IMR-90 (cell line): ENCODE results near the gene CDH16. TPM values are rescaled to one million over a fixed set of nuclear protein-coding genes. Genes with fewer than 3 reads are reported as not detected.

Experiments
- ATAC-seq: fragments of 200-7000 bp; cut with Tn5 transposase; 2 replicates; pipeline ENCODE4 v1.9.1; 2020; ENCODE audit warnings: low read depth, mild to moderate bottlenecking, moderate library complexity
- BruUV-seq: library from RNA; stranded (reverse); fragments of 400-500 nt; replicated peaks from 2 replicates; lab custom pipeline; 2021; lab: Mats Ljungman, UMichigan
- CTCF ChIA-PET: fragments of 300-600 bp; formaldehyde crosslinking; extraction: SDS; loops from one replicate; lab custom pipeline; 2021; ENCODE audit warnings: antibody characterized with exemption; lab: Yijun Ruan, JAX
- POLR2A ChIA-PET: fragments of 300-600 bp; sonication (Branson Sonifier 250); formaldehyde crosslinking; loops from one replicate; lab custom pipeline; 2022; ENCODE audit warnings: antibody characterized with exemption; ENCODE audit not compliant: unreplicated experiment; lab: Charles Lee
- DNase-seq: peaks from one replicate; pipeline ENCODE4 v3.0.0; 2013
- H2AFZ ChIP-seq: replicated peaks from 2 replicates; pipeline ENCODE3; 2013; ENCODE audit warnings: low read length, mild to moderate bottlenecking; ENCODE audit not compliant: poor library complexity
- H2AK5ac ChIP-seq: 2 replicates; pipeline ENCODE4 v1.6.1; 2013; ENCODE audit warnings: low read depth, low read length, inconsistent platforms
- H2AK9ac ChIP-seq: replicated peaks from 2 replicates; pipeline ENCODE3; 2013; ENCODE audit warnings: mild to moderate bottlenecking, low read depth, low read length, moderate library complexity; ENCODE audit not compliant: poor library complexity
- H2BK120ac ChIP-seq: 2 replicates; pipeline ENCODE4 v1.6.1; 2013; ENCODE audit warnings: low read depth, low read length, inconsistent platforms
- H2BK15ac ChIP-seq: 3 replicates; pipeline ENCODE4 v1.6.1; 2013; ENCODE audit warnings: low read depth, low read length, inconsistent platforms
- H2BK20ac ChIP-seq: 2 replicates; pipeline ENCODE4 v1.6.1; 2013; ENCODE audit warnings: low read depth, mild to moderate bottlenecking, inconsistent platforms, low read length, moderate library complexity
- H2BK5ac ChIP-seq: 2 replicates; pipeline ENCODE4 v1.6.1; 2013; ENCODE audit warnings: mild to moderate bottlenecking, low read depth, low read length, inconsistent platforms; ENCODE audit not compliant: poor library complexity, severe bottlenecking
- H3K14ac ChIP-seq: replicated peaks from 2 replicates; pipeline ENCODE4 v1.6.1; 2013; ENCODE audit warnings: low read depth, low read length, inconsistent platforms
- H3K18ac ChIP-seq: 2 replicates; pipeline ENCODE4 v1.6.1; 2013; ENCODE audit warnings: low read depth, low read length, control low read depth
- H3K23ac ChIP-seq: 2 replicates; pipeline ENCODE4 v1.6.1; 2013; ENCODE audit warnings: low read depth, low read length, inconsistent platforms
- H3K27ac ChIP-seq: 2 replicates; pipeline ENCODE4 v1.5.1; 2013; ENCODE audit warnings: mild to moderate bottlenecking, control low read depth, low read length; ENCODE audit not compliant: insufficient read depth
- H3K27me3 ChIP-seq: 2 replicates; pipeline ENCODE4 v1.6.1; 2013; ENCODE audit warnings: low read length; ENCODE audit not compliant: control insufficient read depth, insufficient read depth
- H3K36me3 ChIP-seq: 2 replicates; pipeline ENCODE4 v1.6.1; 2013; ENCODE audit warnings: low read length, mixed read lengths; ENCODE audit not compliant: control insufficient read depth, insufficient read depth
- H3K4ac ChIP-seq: 2 replicates; pipeline ENCODE4 v1.6.1; 2013; ENCODE audit warnings: low read depth, low read length, inconsistent platforms
- H3K4me1 ChIP-seq: 2 replicates; pipeline ENCODE4 v1.6.1; 2013; ENCODE audit warnings: low read length, mixed read lengths; ENCODE audit not compliant: control insufficient read depth, insufficient read depth
- H3K4me2 ChIP-seq: 2 replicates; pipeline ENCODE4 v1.6.1; 2013; ENCODE audit warnings: low read depth, mild to moderate bottlenecking, control low read depth, low read length, moderate library complexity
- H3K4me3 ChIP-seq: 2 replicates; pipeline ENCODE4 v1.5.1; 2013; ENCODE audit warnings: low read depth, mild to moderate bottlenecking, control low read depth, low read length, moderate library complexity; ENCODE audit not compliant: insufficient read depth
- H3K56ac ChIP-seq: 2 replicates; pipeline ENCODE4 v1.6.1; 2013; ENCODE audit warnings: low read length, inconsistent platforms; ENCODE audit not compliant: insufficient read depth; ENCODE audit errors: extremely low read depth
- H3K79me1 ChIP-seq, 2 experiments: 2 replicates each; pipeline ENCODE4 v1.6.1; 2013; ENCODE audit warnings: low read length in 2 of 2, inconsistent platforms in 1 of 2, low read depth in 1 of 2
- H3K9ac ChIP-seq: 2 replicates; pipeline ENCODE4 v1.6.1; 2013; ENCODE audit warnings: low read depth, low read length, control low read depth
- H3K9me1 ChIP-seq: 2 replicates; pipeline ENCODE4 v1.6.1; 2013; ENCODE audit warnings: low read length, inconsistent platforms; ENCODE audit not compliant: insufficient read depth
- H3K9me3 ChIP-seq: 2 replicates; pipeline ENCODE4 v1.6.1; 2013; ENCODE audit warnings: low read length; ENCODE audit not compliant: control insufficient read depth, insufficient read depth
- H4K20me1 ChIP-seq: 2 replicates; pipeline ENCODE4 v1.6.1; 2013; ENCODE audit warnings: low read length, inconsistent platforms; ENCODE audit not compliant: insufficient read depth
- H4K5ac ChIP-seq: 2 replicates; pipeline ENCODE4 v1.6.1; 2013; ENCODE audit warnings: mild to moderate bottlenecking, low read depth, low read length, control low read depth
- H4K8ac ChIP-seq, 2 experiments: 2 replicates each; pipeline ENCODE4 v1.6.1; 2013; ENCODE audit warnings: low read depth in 2 of 2, low read length in 2 of 2, control low read depth in 1 of 2, inconsistent platforms in 1 of 2
- H4K91ac ChIP-seq: 2 replicates; pipeline ENCODE4 v1.6.1; 2013; ENCODE audit warnings: low read depth, low read length, inconsistent platforms; ENCODE audit not compliant: insufficient read depth
- BHLHE40 ChIP-seq: fragments of 150-350 bp; IDR thresholded peaks from 2 replicates; pipeline ENCODE4 v1.6.1; 2016; ENCODE audit warnings: mild to moderate bottlenecking, low read depth, low read length
- CEBPB ChIP-seq: IDR thresholded peaks from 2 replicates; pipeline ENCODE4 v1.6.1; 2012; ENCODE audit warnings: low read depth, low read length, improper control_type of control experiment
- CHD1 ChIP-seq: IDR thresholded peaks from 2 replicates; pipeline ENCODE4 v1.6.1; 2012; ENCODE audit warnings: low read depth, low read length, improper control_type of control experiment
- FOS ChIP-seq: fragments of 150-350 bp; IDR thresholded peaks from 2 replicates; pipeline ENCODE4 v1.6.1; 2016; ENCODE audit warnings: low read depth, low read length
- MAFK ChIP-seq: IDR thresholded peaks from 2 replicates; pipeline ENCODE4 v1.6.1; 2012; ENCODE audit warnings: low read depth, low read length, improper control_type of control experiment
- MAZ ChIP-seq: IDR thresholded peaks from 2 replicates; pipeline ENCODE4 v1.6.1; 2012; ENCODE audit warnings: low read depth, mild to moderate bottlenecking, low read length, improper control_type of control experiment, moderate library complexity, borderline replicate concordance
- MXI1 ChIP-seq: IDR thresholded peaks from 2 replicates; pipeline ENCODE4 v1.6.1; 2012; ENCODE audit warnings: low read depth, mild to moderate bottlenecking, low read length, moderate library complexity, borderline replicate concordance
- NFE2L2 ChIP-seq: fragments of 150-350 bp; IDR thresholded peaks from 2 replicates; pipeline ENCODE4 v1.6.1; 2016; ENCODE audit warnings: low read depth, mild to moderate bottlenecking, low read length
- POLR2A ChIP-seq: IDR thresholded peaks from 2 replicates; pipeline ENCODE4 v1.6.1; 2012; ENCODE audit warnings: mild to moderate bottlenecking, low read depth, low read length
- RAD21 ChIP-seq: IDR thresholded peaks from 2 replicates; pipeline ENCODE4 v1.6.1; 2012; ENCODE audit warnings: low read length, improper control_type of control experiment
- RCOR1 ChIP-seq: IDR thresholded peaks from 2 replicates; pipeline ENCODE4 v1.6.1; 2012; ENCODE audit warnings: mild to moderate bottlenecking, low read length, improper control_type of control experiment; ENCODE audit not compliant: insufficient replicate concordance
- RFX5 ChIP-seq: IDR thresholded peaks from 2 replicates; pipeline ENCODE4 v1.8.0; 2012; ENCODE audit warnings: low read depth, mild to moderate bottlenecking, low read length, moderate library complexity
- SMC3 ChIP-seq: fragments of 150-350 bp; IDR thresholded peaks from 2 replicates; pipeline ENCODE4 v1.6.1; 2016; ENCODE audit warnings: low read depth, mild to moderate bottlenecking, antibody characterized with exemption, low read length, moderate library complexity
- WGBS, 2 experiments: methylation state at CpG; one replicate each; pipeline versions ENCODE4 v1.1.5 to v1.1.7; 2013; ENCODE audit warnings: missing lambda C conversion rate in 2 of 2; ENCODE audit not compliant: insufficient read length in 1 of 2; ENCODE audit errors: extremely low coverage in 2 of 2; 5-methylcytosine and 5-hydroxymethylcytosine counted together
- dilution Hi-C: fragments of 300-500 bp; cut with HindIII; formaldehyde crosslinking; loops from one replicate; pipeline ENCODE4 v1.14.3; 2018; ENCODE audit warnings: low sequenced_read_pairs; ENCODE audit not compliant: unreplicated experiment
- in situ Hi-C: fragments of 300-500 bp; cut with MboI; formaldehyde crosslinking; loops from 3 replicates; pipeline ENCODE4 v1.14.3; 2019; ENCODE audit warnings: low sequenced_read_pairs, inconsistent platforms, mixed read lengths
- intact Hi-C: fragments of 100-400 bp; cut with micrococcal nuclease; formaldehyde crosslinking; loops from 2 replicates; pipeline ENCODE4 v1.10.0; 2022
- polyA plus RNA-seq, 3 experiments: library from polyadenylated mRNA; depleted of rRNA; stranded (reverse); fragments of >200 nt; gene quantifications; 2 replicates each; pipeline ENCODE4 v1.2.3, GENCODE V29; 2012; ENCODE audit warnings: low replicate concordance in 1 of 3
- total RNA-seq: library from RNA; depleted of rRNA; stranded (reverse); fragments of >200 nt; gene quantifications from 2 replicates; pipeline ENCODE4 v1.2.3, GENCODE V29; 2012
- TF ChIP-seq, protein P1 (sequence below): fragments of 150-350 bp; IDR thresholded peaks from 2 replicates; pipeline ENCODE4 v1.6.1; 2016; ENCODE audit warnings: low read depth, mild to moderate bottlenecking, low read length, moderate library complexity, borderline replicate concordance
- TF ChIP-seq, protein P2 (sequence below): fragments of 150-350 bp; IDR thresholded peaks from 2 replicates; pipeline ENCODE4 v1.6.1; 2017; ENCODE audit warnings: mild to moderate bottlenecking, antibody characterized with exemption, low read length, low read depth
- TF ChIP-seq, protein P3 (sequence below): conservative IDR thresholded peaks from 2 replicates; pipeline ENCODE4 v1.5.1; 2012; ENCODE audit warnings: mild to moderate bottlenecking, low read depth, low read length, improper control_type of control experiment

The CDH16 gene
- total and polyA plus RNA-seq, 2 of the 4 experiments (the other 2 are of a cell fraction) = not detected

DNA sequence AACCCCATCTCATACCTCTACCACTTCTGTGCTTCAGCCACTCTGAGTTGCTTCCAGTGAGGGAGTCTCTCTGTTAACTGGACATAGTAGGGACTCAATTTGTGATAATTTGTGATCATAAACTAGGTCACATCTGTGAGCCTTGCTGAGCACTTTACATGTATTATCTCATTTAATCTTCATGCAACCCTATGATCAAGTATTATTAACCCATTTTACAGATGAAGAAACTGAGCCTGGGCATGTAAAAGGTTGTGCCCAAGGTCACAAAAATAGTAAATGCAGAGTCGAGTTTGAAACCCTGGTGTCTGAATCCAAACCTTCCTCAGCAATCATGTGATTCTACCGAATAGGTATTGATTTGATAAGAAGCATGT, 19.8 kb downstream of the CDH16 start:
- Histone ChIP-seq H3K9me1 (peaks cover 30% of the 10 kb centered on the region), H3K27ac (peak overlapping the region; percentile 84; the same call in 1 of the 2 replicates), H2BK120ac (peak overlapping the region; percentile 92), H3K27me3 (no peaks in the 10 kb centered on the region), H3K4me1 (peaks cover 30% of the 10 kb centered on the region), H4K91ac (peak overlapping the region; percentile 92), H3K56ac (no peak overlapping the region), H2BK20ac (peak overlapping the region; percentile 66; the same call in 1 of the 2 replicates), H3K23ac (peak overlapping the region; percentile 48; the same call in 1 of the 2 replicates), H2AK5ac (peak overlapping the region; percentile 95), H3K4ac (peak overlapping the region; percentile 90), H4K20me1 (no peaks in the 10 kb centered on the region), H3K9ac (no peak overlapping the region; the same call in 1 of the 2 replicates), H4K8ac (peak overlapping the region in 1 of 2 experiments; percentile 78; a peak in 2 of 4 replicates), H3K36me3 (no peaks in the 10 kb centered on the region; the same call in 1 of the 2 replicates), H2AK9ac (no peak overlapping the region), H3K9me3 (no peaks in the 10 kb centered on the region), H3K4me3 (no peak overlapping the region), H3K18ac (peak overlapping the region; percentile 42; the same call in 1 of the 2 replicates), H2BK15ac (peak overlapping the region; percentile 55; the same call in 1 of the 3 replicates), H3K4me2 (no peak overlapping the region), H4K5ac (peak overlapping the region; percentile 37), H3K79me1 (no peaks in the 10 kb centered on the region; a peak in 2 of 4 replicates), H3K14ac (peak overlapping the region; percentile 40; the same call in 1 of the 2 replicates), H2BK5ac (peak overlapping the region; percentile 27), H2AFZ (no peak overlapping the region)
- ChIA-PET CTCF (no interaction called here), POLR2A (no interaction called here)
- no CpG with 5 or more reads among the region's 2 CpGs for WGBS, 2 experiments
- intact Hi-C loops = loop anchor here (10.0 kb wide), 1 partner anchor 256 kb away; the partner anchor contains the start of genes B3GNT9, FBXL8 and TRADD
- dilution Hi-C loops = no loop called here
- TF ChIP-seq MXI1 (no peak), RFX5 (no peak), MAZ (no peak), NFE2L2 (no peak), SMC3 (no peak), CHD1 (no peak), RAD21 (no peak), FOS (no peak), MAFK (no peak), POLR2A (no peak), RCOR1 (no peak), CEBPB (no peak), BHLHE40 (no peak)
- TF ChIP-seq, protein P1, sequence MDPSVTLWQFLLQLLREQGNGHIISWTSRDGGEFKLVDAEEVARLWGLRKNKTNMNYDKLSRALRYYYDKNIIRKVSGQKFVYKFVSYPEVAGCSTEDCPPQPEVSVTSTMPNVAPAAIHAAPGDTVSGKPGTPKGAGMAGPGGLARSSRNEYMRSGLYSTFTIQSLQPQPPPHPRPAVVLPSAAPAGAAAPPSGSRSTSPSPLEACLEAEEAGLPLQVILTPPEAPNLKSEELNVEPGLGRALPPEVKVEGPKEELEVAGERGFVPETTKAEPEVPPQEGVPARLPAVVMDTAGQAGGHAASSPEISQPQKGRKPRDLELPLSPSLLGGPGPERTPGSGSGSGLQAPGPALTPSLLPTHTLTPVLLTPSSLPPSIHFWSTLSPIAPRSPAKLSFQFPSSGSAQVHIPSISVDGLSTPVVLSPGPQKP = no peak
- TF ChIP-seq, protein P2, sequence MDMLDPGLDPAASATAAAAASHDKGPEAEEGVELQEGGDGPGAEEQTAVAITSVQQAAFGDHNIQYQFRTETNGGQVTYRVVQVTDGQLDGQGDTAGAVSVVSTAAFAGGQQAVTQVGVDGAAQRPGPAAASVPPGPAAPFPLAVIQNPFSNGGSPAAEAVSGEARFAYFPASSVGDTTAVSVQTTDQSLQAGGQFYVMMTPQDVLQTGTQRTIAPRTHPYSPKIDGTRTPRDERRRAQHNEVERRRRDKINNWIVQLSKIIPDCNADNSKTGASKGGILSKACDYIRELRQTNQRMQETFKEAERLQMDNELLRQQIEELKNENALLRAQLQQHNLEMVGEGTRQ = no peak
- TF ChIP-seq, protein P3, sequence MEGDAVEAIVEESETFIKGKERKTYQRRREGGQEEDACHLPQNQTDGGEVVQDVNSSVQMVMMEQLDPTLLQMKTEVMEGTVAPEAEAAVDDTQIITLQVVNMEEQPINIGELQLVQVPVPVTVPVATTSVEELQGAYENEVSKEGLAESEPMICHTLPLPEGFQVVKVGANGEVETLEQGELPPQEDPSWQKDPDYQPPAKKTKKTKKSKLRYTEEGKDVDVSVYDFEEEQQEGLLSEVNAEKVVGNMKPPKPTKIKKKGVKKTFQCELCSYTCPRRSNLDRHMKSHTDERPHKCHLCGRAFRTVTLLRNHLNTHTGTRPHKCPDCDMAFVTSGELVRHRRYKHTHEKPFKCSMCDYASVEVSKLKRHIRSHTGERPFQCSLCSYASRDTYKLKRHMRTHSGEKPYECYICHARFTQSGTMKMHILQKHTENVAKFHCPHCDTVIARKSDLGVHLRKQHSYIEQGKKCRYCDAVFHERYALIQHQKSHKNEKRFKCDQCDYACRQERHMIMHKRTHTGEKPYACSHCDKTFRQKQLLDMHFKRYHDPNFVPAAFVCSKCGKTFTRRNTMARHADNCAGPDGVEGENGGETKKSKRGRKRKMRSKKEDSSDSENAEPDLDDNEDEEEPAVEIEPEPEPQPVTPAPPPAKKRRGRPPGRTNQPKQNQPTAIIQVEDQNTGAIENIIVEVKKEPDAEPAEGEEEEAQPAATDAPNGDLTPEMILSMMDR = no peak
- no peak for ATAC-seq
- DNase-seq = no peak
- in situ Hi-C loops = loop anchor here (5.0 kb wide), 1 partner anchor 33 kb away; the partner anchor contains the start of gene CIAO2B
- BruUV-seq = no TSS peak
